AG09319 (cell line): ENCODE measurements around the gene ARHGAP15.

ENCODE experiments used
- DNase-seq: peaks from one replicate; pipeline ENCODE4 v3.0.0-alpha.2; 2010; ENCODE audit warnings: low read depth; ENCODE audit errors: extremely low read depth
- CTCF ChIP-seq: IDR thresholded peaks from 2 replicates; pipeline ENCODE4 v1.5.1; 2011; ENCODE audit warnings: low read depth, mild to moderate bottlenecking, inconsistent platforms, low read length, moderate library complexity

Gene ARHGAP15

GRCh38 chr2:143379955-143380354, 250.7 kb downstream of the ARHGAP15 start:
- DNase-seq: no peak
- TF ChIP-seq CTCF: no peak

GRCh38 chr2:143382573-143382972, 253.4 kb downstream of the ARHGAP15 start:
- DNase-seq: no peak
- no peak for TF ChIP-seq CTCF

GRCh38 chr2:143383016-143383415, 253.8 kb downstream of the ARHGAP15 start:
- no peak for DNase-seq

DNA sequence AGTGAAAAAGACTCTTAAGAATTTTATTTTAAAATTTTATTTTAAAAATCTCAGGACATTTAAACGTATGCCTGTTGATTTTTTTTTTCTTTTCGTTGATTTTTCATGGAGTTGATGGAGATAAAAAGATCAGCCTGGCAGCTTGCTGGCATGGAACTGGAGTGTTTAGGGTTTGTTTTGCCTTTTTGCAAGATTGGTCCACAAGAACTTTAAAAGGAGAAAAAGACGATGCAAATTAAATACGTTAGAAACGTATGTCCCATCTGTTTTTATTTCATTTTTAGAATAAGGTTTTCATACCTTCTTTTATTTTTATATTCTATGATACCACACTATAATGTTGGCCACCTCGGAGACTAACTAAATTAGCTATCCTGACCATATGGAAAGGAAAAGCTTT, 254.9 kb downstream of the ARHGAP15 start:
- TF ChIP-seq CTCF: no peak
- DNase-seq: no peak

More at GRCh38 chr2:143383016-143383415, 253.8 kb downstream of the ARHGAP15 start:
- no peak for TF ChIP-seq CTCF

DNA sequence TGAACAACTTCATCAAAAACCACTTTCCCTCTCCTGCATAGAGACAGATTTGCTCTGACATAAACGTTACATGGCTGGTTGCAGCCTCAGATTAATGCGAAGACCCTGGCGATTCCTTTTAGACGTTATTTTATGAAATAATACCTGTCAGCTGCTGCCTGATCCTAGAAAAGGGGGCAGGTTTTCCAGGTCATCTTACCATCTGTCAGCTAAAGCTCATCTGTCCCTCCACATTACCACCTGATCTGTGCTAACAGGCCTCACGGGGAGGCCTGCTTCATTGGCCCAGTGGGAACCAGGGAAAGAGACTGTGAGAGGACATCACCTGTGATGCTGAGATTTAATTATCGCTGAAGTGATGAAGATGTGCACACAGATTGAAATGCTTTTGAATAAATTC, 261.0 kb downstream of the ARHGAP15 start:
- DNase-seq: no peak
- no peak for TF ChIP-seq CTCF

DNA sequence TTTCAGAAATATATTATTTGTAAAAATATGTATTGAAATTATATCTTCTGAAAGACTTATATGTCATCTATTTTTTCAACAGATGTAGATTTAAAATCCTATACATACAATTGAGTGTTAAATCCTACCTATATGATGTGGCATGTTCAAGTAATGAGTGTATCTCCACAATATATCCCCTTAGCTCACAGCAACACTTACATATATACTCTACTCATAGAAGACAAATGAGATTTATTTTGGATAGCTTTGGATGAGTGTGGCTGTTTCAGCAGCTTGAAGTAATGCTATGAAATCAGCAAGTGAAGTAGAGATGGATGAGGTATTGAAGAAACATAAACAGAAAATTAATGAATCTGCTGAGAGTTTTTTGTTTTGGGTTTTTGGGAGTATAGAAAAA, 263.1 kb downstream of the ARHGAP15 start:
- no peak for TF ChIP-seq CTCF
- DNase-seq: no peak

GRCh38 chr2:143394062-143394461, 264.8 kb downstream of the ARHGAP15 start:
- no peak for DNase-seq
- TF ChIP-seq CTCF: no peak
